Panc1 (cell line): ENCODE results near the gene PCNX2. TPM values are rescaled to one million over a fixed set of nuclear protein-coding genes. Genes with fewer than 3 reads are reported as not detected.

Experiments used
- ATAC-seq: fragments of 200-7000 bp; cut with Tn5 transposase; 2 replicates; pipeline ENCODE4 v1.9.1; 2020; ENCODE audit warnings: mild to moderate bottlenecking, moderate library complexity
- BruUV-seq: library from RNA; stranded (reverse); fragments of 400-500 nt; replicated peaks from 2 replicates; lab custom pipeline; 2021; lab: Mats Ljungman, UMichigan
- CTCF ChIA-PET: fragments of 300-600 bp; sonication (Branson Sonifier 250); formaldehyde crosslinking; loops from one replicate; lab custom pipeline; 2022; ENCODE audit warnings: antibody characterized with exemption; lab: Charles Lee
- POLR2A ChIA-PET: fragments of 300-600 bp; sonication (Branson Sonifier 250); formaldehyde crosslinking; loops from one replicate; lab custom pipeline; 2022; ENCODE audit warnings: antibody characterized with exemption; lab: Charles Lee
- DNase-seq: peaks from one replicate; pipeline ENCODE4 v3.0.0-alpha.2; 2010; ENCODE audit warnings: low read depth, low spot score
- H3K27ac ChIP-seq: 2 replicates; pipeline ENCODE4 v1.5.1; 2011; ENCODE audit warnings: mild to moderate bottlenecking, low read length, inconsistent platforms
- H3K27me3 ChIP-seq: fragments of 200-500 bp; sonication (Bioruptor generic); 2 replicates; pipeline ENCODE4 v1.6.0; 2014; ENCODE audit warnings: low read length, inconsistent platforms; ENCODE audit not compliant: control insufficient read depth, insufficient read depth
- H3K36me3 ChIP-seq: fragments of 200-500 bp; sonication (Bioruptor generic); 2 replicates; pipeline ENCODE4 v1.5.1; 2014; ENCODE audit warnings: inconsistent platforms, mild to moderate bottlenecking, low read length, moderate library complexity; ENCODE audit not compliant: control insufficient read depth, insufficient read depth
- H3K4me1 ChIP-seq: 2 replicates; pipeline ENCODE4 v1.5.1; 2011; ENCODE audit warnings: inconsistent platforms, mild to moderate bottlenecking, low read length, moderate library complexity; ENCODE audit not compliant: control insufficient read depth, insufficient read depth
- H3K4me3 ChIP-seq, 2 experiments: 2 replicates each; pipeline ENCODE4 v1.5.1; 2011 to 2012; ENCODE audit warnings: low read depth in 2 of 2, low read length in 2 of 2, mild to moderate bottlenecking in 2 of 2, inconsistent platforms in 1 of 2, moderate library complexity in 1 of 2
- H3K9me3 ChIP-seq: fragments of 200-500 bp; sonication (Bioruptor generic); 2 replicates; pipeline ENCODE4 v1.5.1; 2014; ENCODE audit warnings: low read depth, mild to moderate bottlenecking, inconsistent platforms, low read length, moderate library complexity; ENCODE audit not compliant: control insufficient read depth, insufficient read depth
- CTCF ChIP-seq: fragments of 450-650 bp; IDR thresholded peaks from 2 replicates; pipeline ENCODE4 v1.5.1; 2017; ENCODE audit warnings: mild to moderate bottlenecking
- POLR2AphosphoS5 ChIP-seq: IDR thresholded peaks from 2 replicates; pipeline ENCODE4 v1.6.1; 2012; ENCODE audit warnings: mild to moderate bottlenecking, low read depth, low read length, moderate library complexity
- REST ChIP-seq, 2 experiments: IDR thresholded peaks; 2 replicates each; pipeline ENCODE4 v1.6.1; 2011 to 2012; ENCODE audit warnings: low read depth in 2 of 2, control low read depth in 1 of 2, low read length in 1 of 2, mild to moderate bottlenecking in 1 of 2, moderate library complexity in 1 of 2; ENCODE audit not compliant: insufficient read depth in 1 of 2
- SIN3A ChIP-seq: IDR thresholded peaks from 2 replicates; pipeline ENCODE4 v1.6.1; 2012; ENCODE audit warnings: low read depth, mild to moderate bottlenecking, low read length, moderate library complexity, borderline replicate concordance; ENCODE audit not compliant: insufficient read depth
- TCF7L2 ChIP-seq: IDR thresholded peaks from 2 replicates; pipeline ENCODE4 v1.6.1; 2011; ENCODE audit warnings: mild to moderate bottlenecking, low read depth, low read length, inconsistent platforms
- in situ Hi-C: cut with HindIII; loops from 2 replicates; pipeline ENCODE4 v1.10.0; 2016; ENCODE audit warnings: low sequenced_read_pairs, low pct_unique_long_range_greater_than_20kb
- intact Hi-C: fragments of 100-400 bp; cut with micrococcal nuclease; formaldehyde crosslinking; loops from one replicate; pipeline ENCODE4 v1.10.0; 2022; ENCODE audit not compliant: unreplicated experiment
- total RNA-seq: library from RNA; stranded (reverse); gene quantifications from one replicate; pipeline ENCODE4 v1.2.1, GENCODE V29; 2021; ENCODE audit not compliant: unreplicated experiment

Gene PCNX2
- total RNA-seq, 1 experiment from 2014 or later: 2.6 TPM

GRCh38 chr1:233289676-233290075 is 5.8 kb downstream of the PCNX2 start:
- no TSS peak for BruUV-seq
- intact Hi-C loops: no loop called here
- Histone ChIP-seq H3K27ac (no peak overlapping the region), H3K9me3 (no peaks in the 10 kb centered on the region), H3K4me1 (no peaks in the 10 kb centered on the region), H3K36me3 (no peaks in the 10 kb centered on the region), H3K4me3 (no peak overlapping the region), H3K27me3 (no peaks in the 10 kb centered on the region)
- no peak for ATAC-seq
- ChIA-PET CTCF (no interaction called here), POLR2A (no interaction called here)
- in situ Hi-C loops: no loop called here
- TF ChIP-seq TCF7L2 (no peak), REST (IDR thresholded peaks at IDR 0.05; ENCODE audit: insufficient read depth in 1 of 2, low read depth in 2 of 2, low read length in 1 of 2) (no peak), POLR2AphosphoS5 (no peak), CTCF (no peak), SIN3A (no peak)
- no peak for DNase-seq

- H3K27ac ChIP-seq: no peak overlapping the region
- POLR2A ChIA-PET: no interaction called here
- H3K27me3 ChIP-seq: no peaks in the 10 kb centered on the region
- H3K36me3 ChIP-seq: no peaks in the 10 kb centered on the region
- H3K4me1 ChIP-seq: no peaks in the 10 kb centered on the region
- intact Hi-C loops: no loop called here
- CTCF ChIA-PET: no interaction called here
- in situ Hi-C loops: no loop called here
- H3K9me3 ChIP-seq: no peaks in the 10 kb centered on the region
- no TSS peak for BruUV-seq
- H3K4me3 ChIP-seq: no peak overlapping the region
- TF ChIP-seq TCF7L2 (no peak), CTCF (no peak), POLR2AphosphoS5 (no peak), SIN3A (no peak), REST (IDR thresholded peaks at IDR 0.05; ENCODE audit: insufficient read depth in 1 of 2, low read depth in 2 of 2, low read length in 1 of 2) (no peak)
- no peak for DNase-seq
- no peak for ATAC-seq
Measured at GRCh38 chr1:233282582-233282886, 13.0 kb downstream of the PCNX2 start.
